HG03103 (cell line): ENCODE data around the gene KDR.

ENCODE experiments used
- ATAC-seq: cut with Tn5 transposase; IDR thresholded peaks from one replicate; pipeline ENCODE4 v1.9.1; 2021; ENCODE audit warnings: low read depth; ENCODE audit not compliant: unreplicated experiment

Gene KDR

GRCh38 chr4:55124322-55125076, 896 bp downstream of the KDR start:
- ATAC-seq: no peak

GRCh38 chr4:55123791-55124190, 1.6 kb downstream of the KDR start:
- no peak for ATAC-seq

DNA sequence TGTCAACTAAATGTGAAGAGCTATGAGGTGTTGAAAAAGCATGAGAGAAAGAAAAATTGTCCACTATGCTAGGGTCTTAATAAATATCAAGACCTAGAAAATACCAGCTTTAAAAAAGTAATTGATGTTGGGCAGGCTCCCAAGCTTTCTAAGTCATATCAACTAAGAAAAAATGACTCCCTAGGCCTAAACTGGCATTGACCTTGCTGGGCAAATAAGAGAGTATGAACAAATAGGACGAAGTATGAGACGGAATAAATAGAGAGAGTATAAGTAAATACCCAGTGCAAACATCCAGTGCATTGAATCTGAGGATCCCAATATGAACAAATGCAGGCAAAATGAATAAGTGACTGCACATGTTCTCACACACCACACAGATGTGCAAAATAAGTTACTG, 3.2 kb downstream of the KDR start:
- ATAC-seq: no peak

DNA sequence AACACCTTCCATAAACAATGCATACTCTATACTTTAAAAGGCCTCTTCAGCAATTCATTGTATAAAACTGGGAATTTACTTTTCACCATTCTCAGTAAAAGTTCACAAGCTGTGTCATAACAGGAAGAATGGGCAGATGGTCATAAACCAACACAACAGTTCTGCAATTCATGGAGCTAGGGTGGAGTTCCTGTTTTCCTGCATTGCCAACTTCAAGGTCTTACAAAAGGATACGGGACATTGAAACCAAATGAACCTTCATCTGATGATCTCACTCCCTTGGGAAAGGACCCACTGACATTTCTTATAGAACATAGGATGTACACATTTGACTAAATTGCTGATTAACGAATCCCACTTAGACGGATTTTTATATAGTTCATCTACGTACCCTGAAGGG, 4.1 kb downstream of the KDR start:
- no peak for ATAC-seq

GRCh38 chr4:55118397-55118796, 7.0 kb downstream of the KDR start:
- ATAC-seq: no peak

DNA sequence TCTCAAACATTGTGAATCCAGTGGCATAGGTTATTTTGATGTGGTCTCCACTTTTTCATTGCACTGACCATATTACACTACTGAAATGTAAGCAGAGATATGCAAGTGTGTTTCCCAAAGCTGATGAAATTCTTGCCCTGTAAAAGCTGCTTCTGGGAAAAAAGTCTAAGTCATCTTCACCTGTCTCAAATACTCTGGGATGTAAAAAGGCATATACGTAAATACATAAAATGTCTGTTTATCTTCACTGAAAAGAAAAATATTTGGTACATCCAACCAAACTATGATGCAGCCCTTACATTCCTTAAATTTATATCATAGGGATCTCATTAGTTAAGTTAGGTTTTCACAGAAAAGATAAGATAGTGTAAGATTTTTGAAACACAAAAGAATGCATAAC, 7.9 kb downstream of the KDR start:
- no peak for ATAC-seq

DNA sequence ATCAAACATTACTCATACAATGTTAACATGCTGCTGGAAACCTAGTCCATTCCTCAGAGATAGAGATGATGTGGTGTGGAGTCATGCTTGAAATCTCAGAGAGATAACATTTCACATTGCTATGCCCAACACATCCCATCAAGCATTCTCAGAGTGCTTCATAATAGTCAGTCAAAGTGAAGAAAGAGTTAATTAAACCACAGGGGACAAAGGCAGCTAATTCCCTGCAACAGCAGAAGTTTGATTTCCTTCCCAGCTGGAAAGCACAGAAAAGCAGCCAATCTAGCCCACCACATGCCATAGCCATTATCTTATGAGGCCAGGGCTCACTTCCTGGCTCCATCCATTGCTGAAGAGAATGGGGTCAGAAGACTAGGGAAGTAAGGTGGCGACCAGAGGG, 8.9 kb downstream of the KDR start:
- ATAC-seq: no peak

DNA sequence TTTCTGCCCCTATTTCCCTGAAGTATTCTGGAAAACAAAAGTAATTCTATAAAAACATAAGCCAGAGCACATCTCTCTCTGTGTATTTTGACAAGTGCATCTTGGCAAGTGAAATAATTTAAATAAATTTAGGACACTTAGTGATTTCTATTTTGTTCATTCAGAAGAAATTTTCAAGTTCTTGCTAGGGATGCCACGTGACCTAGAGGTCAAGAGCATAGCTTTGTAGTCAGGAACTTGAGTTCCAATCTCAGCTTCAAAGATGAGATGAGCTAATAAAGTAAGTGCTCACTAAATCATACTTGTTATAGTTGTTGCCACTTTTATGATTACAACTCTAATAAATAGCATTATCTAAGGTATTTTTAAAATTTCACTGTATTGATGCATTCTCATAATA, 13.8 kb downstream of the KDR start:
- ATAC-seq: no peak

DNA sequence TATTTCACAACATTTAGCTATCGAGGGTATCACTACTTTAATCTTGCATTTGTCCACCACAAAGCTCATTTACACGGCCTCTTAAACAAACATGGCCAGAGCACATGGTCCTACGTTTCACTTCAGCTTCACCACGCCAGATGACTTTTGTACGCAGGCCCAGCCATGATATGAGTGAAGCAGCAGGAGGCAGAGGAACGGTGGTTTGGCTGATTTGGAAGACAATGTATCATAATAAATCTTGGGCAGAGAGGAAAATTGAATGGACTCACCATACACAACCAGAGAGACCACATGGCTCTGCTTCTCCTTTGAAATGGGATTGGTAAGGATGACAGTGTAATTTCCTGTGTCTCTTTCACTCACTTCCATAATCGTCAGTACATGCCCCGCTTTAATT, 15.3 kb downstream of the KDR start:
- no peak for ATAC-seq

GRCh38 chr4:55107054-55107453, 18.3 kb downstream of the KDR start:
- no peak for ATAC-seq

DNA sequence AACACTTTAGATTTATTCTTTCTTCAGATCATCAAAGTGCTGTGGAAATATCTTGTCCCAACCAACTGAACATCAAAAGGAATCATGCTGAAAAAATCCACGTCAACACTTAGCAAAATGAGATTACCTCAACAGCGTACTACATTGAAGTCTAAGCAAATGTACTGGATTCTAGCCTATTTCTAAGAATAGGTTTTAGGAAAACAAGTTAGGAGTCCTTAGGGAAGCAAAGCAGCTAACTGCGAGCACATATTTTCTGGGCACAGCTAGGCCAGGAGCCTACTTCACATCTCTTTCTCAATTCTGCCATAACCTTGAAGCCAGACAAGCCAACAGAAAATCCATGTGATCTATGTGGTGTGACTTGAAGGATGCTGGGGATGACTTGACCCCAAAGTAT, 22.2 kb downstream of the KDR start:
- ATAC-seq: no peak

- ATAC-seq: no peak
Observed at GRCh38 chr4:55099816-55100215, 25.6 kb downstream of the KDR start.

DNA sequence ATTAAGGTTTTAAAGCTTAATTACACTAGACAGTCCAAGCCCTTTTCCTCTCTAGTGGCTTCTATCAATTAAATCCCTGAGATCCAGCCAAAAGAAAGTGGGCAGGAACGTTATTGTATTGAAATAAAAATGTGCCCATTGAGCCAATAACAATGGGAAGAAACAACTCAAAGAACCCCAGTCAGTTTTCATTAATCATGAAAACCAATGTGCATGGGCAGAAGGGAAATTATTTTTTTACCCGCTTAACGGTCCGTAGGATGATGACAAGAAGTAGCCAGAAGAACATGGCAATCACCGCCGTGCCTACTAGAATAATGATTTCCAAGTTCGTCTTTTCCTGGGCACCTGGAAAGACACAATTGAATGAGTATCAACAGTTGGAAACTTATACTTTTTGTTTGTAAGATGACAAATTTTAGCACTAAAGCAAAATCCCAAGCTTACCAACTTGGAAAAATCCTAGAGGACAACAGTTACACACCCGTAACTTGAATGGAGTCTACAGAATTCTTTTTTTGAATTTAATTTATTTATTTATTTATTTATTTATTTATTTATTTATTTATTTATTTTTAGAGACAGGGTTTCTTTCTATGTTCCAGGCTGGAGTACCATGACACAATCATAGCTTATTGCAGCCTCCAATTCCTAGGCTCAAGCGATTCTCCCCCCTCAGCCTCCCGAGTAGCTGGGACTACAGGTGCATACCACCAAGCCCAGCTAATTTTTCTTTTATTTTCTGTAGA, 26.8 kb downstream of the KDR start:
- ATAC-seq: no peak

DNA sequence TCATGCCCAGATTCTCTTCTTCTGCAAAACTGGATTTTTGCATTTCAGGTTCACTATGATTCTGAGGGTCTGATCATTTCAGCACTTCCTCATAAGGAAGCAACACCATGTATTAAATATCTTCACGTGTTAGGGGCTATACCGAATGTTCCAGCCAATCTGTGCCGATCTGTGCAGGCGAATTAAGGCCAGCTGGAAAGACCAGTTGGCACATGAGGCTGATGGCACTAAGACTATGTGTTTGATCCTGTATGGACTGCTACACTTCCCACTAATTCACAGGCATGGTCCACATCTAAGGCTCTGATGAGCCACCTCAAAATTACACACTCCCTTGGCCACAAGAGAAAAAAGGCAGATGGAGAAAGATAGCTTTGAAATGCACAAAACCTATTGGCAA, 28.8 kb downstream of the KDR start:
- ATAC-seq: no peak

DNA sequence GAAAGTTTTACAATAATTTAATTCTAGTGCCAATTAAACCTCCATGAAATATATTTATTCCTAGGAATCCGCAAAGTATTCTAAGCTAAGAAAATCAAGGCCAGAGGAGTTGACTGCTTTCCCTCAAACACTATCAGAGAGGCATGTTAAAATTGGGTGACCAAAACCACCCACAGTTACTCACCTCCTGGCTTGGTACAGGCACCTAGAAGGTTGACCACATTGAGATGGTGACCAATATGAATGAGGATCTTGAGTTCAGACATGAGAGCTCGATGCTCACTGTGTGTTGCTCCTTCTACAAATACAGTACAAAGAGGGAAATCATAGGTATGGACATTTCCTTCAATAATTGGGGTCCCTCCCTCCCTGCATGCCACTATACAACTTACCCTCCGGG, 29.4 kb downstream of the KDR start:
- ATAC-seq: no peak

DNA sequence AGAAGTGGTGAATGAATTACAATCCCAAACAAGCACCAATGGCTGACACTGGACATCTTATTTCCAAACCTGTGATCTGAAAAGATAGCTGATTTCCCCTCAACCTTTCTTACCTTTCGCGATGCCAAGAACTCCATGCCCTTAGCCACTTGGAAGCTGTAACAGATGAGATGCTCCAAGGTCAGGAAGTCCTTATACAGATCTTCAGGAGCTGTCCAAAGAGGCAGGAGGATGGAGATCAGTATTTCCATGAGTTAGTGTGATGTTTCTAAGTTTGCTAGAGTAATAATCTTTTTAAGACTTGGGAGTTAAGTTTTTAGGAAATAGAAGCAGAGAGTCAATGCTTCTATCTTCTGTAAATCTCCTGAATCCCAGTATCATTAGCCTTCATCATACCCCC, 32.9 kb downstream of the KDR start:
- ATAC-seq: no peak

DNA sequence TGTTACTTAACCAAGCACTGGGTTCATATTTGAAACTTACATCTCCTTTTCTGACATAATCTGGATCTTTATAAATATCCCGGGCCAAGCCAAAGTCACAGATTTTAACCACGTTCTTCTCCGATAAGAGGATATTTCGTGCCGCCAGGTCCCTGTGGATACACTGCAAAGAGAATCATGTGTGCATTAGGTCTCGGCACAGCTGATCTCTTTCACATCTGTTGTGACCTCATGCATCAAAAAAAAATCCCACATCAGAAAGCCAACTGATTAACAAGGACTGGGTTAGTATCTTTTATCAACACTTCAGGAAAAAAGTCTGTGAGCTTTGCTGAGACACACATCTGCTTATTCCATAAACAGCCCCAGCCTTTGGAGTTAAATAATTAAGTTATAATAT, 35.5 kb downstream of the KDR start:
- no peak for ATAC-seq

DNA sequence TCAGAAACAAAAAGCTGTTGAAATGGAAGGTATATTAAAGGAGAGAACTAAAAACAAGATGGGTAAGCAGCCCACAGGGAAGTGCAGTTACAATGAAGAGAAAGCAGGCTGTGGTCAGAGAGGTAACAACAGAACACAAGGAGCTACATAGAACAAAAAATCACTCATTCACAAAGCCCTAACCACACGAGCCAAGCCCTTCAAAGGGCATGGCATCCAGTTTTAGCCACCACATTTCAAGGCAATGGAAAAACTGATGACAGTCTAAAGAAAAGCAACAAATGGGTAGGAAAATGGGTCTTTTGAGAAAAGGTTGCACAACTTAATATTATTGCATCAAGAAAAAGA, 37.5 kb downstream of the KDR start:
- no peak for ATAC-seq

DNA sequence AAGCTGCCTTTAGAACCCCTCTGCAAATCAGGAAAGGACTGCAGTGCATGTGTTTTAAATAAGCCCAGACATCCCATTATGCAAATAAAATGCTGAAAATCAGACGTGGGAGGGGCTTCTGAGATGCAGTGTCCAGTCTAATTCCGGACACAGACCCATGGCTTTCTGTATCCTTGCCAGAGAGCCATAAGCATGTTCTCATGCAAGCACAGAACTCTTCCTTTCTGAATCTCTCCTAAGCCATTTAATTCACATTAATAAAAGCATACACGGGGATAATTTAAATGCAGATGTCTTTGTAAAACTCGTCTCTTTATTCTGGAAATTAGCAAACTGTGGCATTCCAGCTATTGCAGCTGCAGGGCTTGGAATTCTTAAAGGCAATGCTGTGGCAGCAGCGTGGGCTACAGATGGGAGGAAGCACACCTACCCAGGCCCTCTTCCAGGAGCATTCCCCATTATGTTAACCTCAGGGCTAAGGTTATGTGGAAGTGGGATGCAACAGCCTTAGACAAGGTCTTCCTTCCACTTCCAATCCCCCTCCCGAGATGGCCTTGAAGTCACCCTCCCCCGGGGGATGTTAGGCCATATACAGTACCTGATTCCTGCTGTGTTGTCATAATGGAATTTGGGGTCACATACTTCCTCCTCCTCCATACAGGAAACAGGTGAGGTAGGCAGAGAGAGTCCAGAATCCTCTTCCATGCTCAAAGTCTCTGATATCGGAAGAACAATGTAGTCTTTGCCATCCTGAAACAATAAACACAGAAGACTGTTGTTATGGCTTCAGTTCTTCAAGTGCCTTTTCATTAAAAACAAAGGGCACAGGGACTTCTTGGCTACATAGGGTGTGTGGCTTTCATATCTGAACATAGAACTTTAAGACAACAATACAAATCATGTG, 38.1 kb downstream of the KDR start:
- ATAC-seq: no peak

DNA sequence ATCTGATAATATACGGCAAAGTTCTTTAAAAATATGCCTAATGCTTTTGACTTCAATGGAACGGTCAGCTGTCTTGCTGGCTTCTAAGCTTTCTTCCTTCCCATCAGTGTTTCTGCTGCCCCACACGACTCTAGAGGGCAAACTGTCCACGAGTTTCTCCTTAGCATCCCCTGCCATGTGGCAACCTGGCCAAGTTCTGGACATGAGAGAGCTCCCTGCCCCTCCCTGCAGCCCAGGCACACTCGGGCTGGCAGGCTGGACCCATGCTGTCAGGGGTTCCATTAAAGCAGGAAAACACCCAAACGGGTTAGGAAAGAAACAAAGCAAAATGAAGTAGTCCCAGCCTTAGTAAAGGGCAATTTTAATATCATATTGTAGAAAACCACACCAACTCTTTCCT, 38.8 kb downstream of the KDR start:
- no peak for ATAC-seq

DNA sequence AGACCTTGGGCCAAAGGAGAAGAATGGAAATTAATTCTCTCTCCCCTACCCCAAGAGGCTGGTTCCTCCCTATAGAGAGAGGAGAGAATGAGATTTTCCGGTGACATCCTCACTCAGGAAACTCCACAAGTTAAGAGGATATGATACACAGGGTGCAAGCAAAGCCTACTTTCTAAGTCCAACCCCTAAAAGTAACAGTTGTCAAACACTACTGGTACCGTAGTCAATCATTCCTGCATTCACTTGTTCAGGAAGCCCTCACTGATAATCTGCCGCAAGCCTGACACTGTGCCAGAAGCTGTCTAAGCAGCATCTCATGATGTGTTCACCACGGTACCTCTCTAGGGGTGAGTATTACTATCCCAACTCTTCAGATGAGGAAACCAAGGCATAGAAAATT, 41.7 kb downstream of the KDR start:
- ATAC-seq: no peak
